ENCODE data around the gene SMOC2.

- TF ChIP-seq, protein P1, sequence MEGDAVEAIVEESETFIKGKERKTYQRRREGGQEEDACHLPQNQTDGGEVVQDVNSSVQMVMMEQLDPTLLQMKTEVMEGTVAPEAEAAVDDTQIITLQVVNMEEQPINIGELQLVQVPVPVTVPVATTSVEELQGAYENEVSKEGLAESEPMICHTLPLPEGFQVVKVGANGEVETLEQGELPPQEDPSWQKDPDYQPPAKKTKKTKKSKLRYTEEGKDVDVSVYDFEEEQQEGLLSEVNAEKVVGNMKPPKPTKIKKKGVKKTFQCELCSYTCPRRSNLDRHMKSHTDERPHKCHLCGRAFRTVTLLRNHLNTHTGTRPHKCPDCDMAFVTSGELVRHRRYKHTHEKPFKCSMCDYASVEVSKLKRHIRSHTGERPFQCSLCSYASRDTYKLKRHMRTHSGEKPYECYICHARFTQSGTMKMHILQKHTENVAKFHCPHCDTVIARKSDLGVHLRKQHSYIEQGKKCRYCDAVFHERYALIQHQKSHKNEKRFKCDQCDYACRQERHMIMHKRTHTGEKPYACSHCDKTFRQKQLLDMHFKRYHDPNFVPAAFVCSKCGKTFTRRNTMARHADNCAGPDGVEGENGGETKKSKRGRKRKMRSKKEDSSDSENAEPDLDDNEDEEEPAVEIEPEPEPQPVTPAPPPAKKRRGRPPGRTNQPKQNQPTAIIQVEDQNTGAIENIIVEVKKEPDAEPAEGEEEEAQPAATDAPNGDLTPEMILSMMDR (IDR thresholded peaks at IDR 0.05) = no peak
- TF ChIP-seq POLR2A (IDR thresholded peaks at IDR 0.05) = no peak
Measured at GRCh38 chr6:168469926-168470325, 28.9 kb downstream of the SMOC2 start.

Measured in prostate gland (tissue), 2 donors.